Transverse colon (tissue), 4 donors: Measurements from ENCODE around the gene TMEM208.

Source experiments
- CTCF ChIP-seq, 5 experiments: fragments of 200-600 bp in 3 of 5; fragments of 450-650 bp in 2 of 5; sonication (generic) in 3 of 5; IDR thresholded peaks; 1 replicate in 2 of 5; 2 replicates in 3 of 5; pipeline ENCODE4 v1.5.1; 2016 to 2017; ENCODE audit warnings: antibody characterized with exemption in 5 of 5, inconsistent platforms in 3 of 5, mild to moderate bottlenecking in 2 of 5, moderate library complexity in 1 of 5
- EP300 ChIP-seq: sonication (generic); formaldehyde crosslinking; IDR thresholded peaks from one replicate; pipeline ENCODE4 v1.6.1; 2017; ENCODE audit warnings: antibody characterized with exemption, low read depth
- POLR2A ChIP-seq: fragments of 450-650 bp; IDR thresholded peaks from one replicate; pipeline ENCODE4 v1.6.1; 2016; ENCODE audit warnings: antibody characterized with exemption, mild to moderate bottlenecking, moderate library complexity
- POLR2AphosphoS5 ChIP-seq, 3 donors: sonication (generic); formaldehyde crosslinking; IDR thresholded peaks; one replicate each; pipeline ENCODE4 v1.6.1; 2016; ENCODE audit warnings: antibody characterized with exemption in 3 of 3

- TF ChIP-seq CTCF (IDR thresholded peaks at IDR 0.05) (no peak), POLR2AphosphoS5 (IDR thresholded peaks at IDR 0.05) (no peak), POLR2A (no peak), EP300 (no peak)
These were observed 9.8 kb downstream of the TMEM208 start for GRCh38 chr16:67236563-67237395.
